ENCODE data around the gene HOXD4. TPM values are rescaled to one million over a fixed set of nuclear protein-coding genes. Genes with fewer than 3 reads are reported as not detected.

HOXD4 gene
- total RNA-seq = 4.1 TPM
- long read RNA-seq, partial matches to known transcripts = 0 of 1 reads
- long read RNA-seq, other reads (novel, unspliced or antisense) = 0 of 1 reads

DNA sequence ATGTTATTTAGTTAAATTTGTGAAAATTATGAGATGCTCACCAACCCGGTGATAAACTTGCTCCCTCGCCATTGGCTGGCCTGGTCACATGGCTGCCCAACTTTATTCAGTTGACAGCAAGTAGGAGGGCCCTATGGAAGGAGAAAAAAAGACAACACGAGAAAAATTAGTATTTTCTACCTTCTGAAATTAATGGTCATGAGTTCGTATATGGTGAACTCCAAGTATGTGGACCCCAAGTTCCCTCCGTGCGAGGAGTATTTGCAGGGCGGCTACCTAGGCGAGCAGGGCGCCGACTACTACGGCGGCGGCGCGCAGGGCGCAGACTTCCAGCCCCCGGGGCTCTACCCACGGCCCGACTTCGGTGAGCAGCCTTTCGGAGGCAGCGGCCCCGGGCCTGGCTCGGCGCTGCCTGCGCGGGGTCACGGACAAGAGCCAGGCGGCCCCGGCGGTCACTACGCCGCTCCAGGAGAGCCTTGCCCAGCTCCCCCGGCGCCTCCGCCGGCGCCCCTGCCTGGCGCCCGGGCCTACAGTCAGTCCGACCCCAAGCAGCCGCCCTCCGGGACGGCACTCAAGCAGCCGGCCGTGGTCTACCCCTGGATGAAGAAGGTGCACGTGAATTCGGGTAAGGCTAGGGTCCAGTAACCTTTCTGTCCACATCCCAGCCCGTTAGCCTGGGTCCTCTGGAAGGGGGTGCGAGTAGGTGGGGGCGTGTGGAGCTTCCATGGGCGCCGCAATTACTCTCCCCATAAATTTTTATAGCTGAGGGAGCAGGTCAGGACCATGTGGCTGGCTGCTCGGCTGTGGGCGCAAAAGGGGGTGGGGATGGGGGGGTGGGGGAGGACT lies at the start of gene HOXD4:
HOXD4 (plus strand) TSS at position 109 of the 846 bp plus-strand sequence; CDS start at position 193, 84 bp downstream.
- peak; percentile 73 for DNase-seq (ENCODE audit: low spot score)

DNA sequence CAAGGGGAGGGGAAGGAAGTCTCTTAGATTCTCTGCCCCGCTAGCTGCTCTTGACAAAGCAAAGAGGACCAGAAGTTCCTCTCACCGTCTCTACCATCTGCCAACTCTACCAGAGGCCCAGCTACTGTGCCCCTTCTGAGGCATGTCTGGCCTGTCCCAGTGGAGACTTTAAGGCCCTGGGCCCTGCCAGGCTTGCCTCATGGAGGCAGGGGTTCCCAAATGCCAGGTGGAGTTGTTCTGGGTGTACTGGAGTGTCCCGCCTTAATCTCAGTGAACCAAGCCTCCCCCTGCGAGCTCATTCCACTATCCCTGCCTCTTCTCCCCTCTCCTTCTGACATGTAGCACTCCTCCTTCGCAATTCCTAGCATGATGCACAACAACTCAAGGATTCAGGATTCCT lies 49.5 kb upstream of the HOXD4 start:
- no peak for DNase-seq (ENCODE audit: low spot score)

DNA sequence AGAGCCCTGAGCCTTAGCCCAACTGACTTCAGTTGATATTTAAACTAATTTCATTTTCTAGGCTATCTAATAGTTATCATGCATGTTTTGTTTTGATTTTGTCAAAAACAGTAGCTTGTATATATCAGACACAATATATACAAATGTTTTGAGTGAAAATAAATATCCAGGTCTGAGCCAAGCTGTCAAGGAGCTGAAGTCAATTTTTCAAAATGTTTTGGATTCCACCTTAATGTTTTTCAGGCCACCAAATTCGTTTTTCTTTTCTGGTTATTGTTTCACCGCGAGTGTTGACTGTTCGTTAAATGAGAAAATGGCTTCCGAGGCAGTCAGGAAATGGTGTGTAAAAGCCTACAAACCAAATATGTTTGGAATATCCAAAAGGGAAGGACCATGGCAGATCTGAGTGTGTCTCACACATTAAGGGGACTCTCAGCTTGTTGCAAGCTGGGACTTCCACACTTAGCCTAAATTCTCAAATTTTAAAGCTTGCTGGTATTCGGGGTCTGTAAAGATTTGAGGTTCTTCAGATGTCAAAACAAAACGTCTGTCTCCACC lies 49.0 kb upstream of the HOXD4 start:
- no peak for DNase-seq (ENCODE audit: low spot score)

DNA sequence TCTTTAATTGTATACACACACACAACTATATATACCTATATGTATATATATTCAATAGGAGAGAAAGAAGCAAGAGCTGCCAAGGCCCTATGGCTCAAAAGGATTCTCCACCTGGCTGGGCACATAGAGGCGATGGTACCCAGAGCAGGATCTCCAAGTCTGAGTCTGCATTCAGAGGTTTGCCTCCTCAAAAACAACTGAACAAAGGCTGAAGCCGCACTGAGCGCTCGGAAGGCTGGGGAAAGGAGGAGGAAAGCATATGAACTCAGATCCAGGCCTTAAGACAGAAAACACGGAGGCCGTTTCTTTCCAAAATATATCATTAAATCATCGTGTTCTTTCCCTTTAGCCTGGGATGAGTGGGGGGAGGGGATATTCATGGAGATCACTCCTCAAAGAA lies 48.2 kb upstream of the HOXD4 start:
- no peak for DNase-seq (ENCODE audit: low spot score)

DNA sequence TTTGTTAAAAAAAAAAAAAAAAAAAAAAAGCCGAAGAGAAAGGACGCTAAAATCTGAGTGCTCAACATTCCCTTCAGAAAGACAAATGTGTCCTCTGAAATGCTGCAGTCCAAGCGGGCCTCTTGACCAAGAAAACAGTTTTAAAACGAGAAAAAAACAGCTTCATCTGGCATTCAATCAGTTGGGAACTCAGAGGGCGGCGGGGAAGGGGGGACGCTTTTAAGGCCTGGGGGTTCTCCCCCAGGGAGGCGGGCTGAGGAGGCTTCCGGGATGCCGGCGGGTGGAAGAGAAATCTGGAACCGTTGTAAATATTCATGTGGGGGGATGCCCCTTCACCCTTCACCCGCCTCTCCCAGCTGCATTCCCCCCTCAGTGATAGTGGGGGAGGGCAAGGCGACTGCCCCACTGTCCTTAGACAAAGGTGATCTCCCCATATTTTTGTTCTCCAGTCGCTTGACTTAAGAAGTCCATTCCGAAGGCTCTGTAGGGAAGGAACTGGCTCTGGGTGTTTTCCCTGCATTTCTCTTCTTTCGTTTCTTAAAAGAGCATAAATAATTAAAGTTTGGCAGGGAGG lies 47.5 kb upstream of the HOXD4 start:
- no peak for DNase-seq (ENCODE audit: low spot score)

DNA sequence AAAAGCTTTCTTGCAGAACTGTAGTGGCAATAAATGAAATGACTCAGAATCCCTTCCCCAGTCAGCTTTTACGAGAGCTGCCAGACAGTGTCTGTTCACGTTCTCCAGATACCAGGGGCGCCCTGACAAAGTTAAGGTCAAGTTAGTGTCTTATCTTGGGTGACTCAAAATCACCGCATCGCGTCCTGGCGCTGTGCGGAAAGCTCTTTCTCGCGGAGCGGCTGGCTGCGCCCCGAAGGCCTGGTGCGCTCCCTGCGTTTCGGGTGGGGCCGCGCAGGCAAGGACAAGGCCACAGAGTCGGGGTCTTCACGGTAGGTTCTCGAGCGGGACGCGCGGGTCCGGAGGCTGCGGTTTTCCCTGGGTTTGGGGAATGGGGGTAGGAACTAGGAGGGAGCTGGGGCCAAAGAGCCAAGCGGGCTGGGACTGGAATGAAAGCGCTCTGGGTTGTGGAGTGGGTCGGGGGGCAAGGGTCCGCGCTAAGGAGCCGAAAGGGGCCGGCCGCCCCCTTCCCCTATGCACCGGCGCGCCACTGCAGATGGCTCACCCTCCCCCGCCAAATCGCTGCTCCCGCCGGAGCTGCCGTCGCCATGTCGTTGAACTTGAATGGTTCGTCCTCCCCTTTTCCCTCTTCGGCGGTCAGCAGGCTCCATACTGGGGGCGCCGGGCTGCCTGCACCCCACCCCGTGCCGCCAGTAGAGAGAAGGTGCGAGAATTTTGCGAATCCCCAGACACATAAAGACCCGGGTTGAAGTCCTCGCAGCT lies 46.9 kb upstream of the HOXD4 start:
- DNase-seq (ENCODE audit: low spot score) = peak; percentile 89

DNA sequence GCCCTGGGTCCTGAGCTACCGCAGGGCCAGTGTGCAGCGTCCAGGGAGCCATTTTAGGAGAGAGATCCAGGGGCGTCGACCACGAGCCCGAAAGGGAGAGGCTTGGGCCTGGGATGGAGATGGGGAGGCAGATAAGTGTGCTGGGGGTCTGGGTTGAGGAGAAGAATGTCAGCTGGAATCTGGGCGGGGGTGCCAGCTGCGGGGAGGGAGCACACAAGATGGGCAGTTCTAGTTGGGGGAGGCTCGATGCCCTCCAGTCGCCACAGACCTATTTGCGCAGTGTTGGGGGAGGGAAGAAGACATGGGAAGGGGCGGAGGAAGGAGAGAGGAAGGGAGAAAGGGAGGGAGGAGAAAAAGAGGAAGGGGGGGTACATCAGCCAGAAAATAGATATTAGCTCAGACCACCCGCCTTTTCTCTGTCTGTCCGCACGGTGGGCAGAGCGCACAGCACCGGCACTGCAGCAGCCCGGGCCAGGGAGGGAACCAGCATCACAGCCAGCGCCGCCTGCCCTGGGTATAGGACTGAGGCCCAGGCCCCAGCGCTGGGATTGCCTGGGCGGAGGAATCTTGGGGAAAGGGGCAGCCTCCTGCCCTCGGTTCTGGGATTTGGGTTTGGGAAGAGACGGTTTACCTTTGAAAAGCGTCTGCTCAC lies 46.1 kb upstream of the HOXD4 start:
- DNase-seq (ENCODE audit: low spot score) = no peak

DNA sequence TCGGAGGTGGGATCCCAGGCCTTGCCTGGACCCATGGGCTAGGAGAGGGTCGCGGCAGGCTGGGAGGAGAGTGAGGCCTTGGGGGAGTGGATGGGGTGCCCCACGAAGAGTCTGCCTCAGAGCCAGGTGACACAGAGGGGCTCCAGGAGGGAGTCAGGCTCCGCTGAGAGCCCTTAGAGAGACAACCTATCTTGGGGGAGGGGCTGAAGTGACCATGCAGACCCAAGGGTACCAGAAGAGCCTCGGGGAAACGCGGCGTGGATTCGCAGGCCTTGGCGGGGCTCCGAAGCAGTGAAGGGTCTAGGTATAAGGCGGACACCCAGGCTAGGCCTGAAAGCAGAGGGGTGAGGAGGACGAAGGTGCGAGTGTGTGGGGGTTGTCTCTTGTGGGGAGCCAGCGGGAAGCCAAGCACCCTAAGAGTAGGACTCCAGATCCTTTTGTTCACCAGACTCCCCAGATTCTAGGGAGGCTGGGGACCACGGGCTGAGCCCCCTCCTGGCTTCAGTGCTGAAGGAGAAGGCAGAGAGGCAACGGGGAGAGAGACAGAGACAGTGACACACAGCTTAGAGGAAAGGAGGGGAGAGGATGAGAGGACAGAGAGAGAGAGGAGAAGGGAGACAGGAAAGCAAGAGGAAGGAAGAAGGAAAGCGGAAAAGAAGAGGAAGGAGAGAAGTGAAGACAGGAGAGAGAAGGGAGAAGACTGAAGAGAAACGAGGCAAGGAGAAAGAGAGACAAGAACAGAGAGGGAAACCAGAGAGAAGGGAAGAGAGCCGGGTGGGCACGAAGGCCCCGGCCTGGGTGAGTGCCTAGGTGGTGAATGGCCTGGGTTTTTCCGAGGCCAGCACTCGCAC lies 45.4 kb upstream of the HOXD4 start:
- DNase-seq (ENCODE audit: low spot score) = peak; percentile 83

DNA sequence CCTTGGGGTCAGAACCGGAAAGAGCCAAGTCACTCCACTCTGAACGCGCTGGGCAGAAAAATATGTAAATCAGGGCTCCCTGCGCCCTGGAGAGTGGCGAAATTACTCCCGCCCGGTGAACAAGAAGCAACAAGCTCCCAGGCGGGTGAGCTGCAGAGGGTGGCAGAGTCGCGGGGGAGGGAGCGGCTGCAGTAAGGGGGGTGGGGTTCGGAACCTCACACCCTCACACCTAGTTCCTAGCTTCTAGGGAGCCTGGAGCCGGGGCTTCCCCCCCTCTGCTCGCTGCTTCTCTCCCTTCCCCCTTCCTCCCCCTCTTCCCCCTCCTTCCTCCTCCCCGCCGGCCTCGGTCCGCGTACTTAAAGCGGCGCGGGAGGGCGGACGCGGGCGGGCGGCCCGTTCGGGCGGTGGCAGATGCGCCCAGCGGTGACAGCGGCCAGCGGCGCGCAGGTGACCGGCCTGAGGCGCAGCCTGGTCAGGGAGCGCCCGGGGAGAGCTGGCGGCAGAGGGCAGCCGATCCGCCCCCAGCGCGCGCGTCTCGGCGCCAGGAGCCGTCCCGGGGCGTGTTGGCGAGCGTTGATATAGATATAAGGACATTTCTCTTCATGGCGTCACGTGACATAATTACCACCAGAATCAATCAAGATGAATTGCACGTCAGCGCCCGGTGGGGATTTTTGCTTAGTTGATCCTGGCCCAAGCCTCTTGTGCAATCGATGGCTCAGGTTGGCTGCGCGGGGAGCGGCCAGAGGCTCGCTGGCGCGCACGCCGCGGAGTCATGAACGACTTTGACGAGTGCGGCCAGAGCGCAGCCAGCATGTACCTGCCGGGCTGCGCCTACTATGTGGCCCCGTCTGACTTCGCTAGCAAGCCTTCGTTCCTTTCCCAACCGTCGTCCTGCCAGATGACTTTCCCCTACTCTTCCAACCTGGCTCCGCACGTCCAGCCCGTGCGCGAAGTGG lies 44.5 kb upstream of the HOXD4 start, which contains the start of gene HOXD11:
HOXD11 (plus strand) TSS at position 700 of the 959 bp plus-strand sequence; CDS start at position 776, 76 bp downstream.
- peak; percentile 89 for DNase-seq (ENCODE audit: low spot score)

DNA sequence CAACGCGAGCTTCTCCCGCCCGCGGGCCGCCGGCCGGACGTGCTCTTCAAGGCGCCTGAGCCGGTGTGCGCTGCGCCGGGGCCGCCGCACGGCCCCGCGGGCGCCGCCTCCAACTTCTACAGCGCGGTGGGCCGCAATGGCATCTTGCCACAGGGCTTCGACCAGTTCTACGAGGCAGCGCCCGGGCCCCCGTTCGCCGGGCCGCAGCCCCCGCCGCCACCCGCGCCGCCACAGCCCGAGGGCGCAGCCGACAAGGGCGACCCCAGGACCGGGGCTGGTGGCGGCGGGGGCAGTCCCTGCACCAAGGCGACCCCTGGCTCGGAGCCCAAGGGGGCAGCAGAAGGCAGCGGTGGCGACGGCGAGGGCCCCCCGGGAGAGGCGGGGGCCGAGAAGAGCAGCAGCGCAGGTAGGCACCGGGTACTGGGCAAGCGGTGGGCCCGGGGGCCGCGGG lies 43.6 kb upstream of the HOXD4 start:
- DNase-seq (ENCODE audit: low spot score) = peak; percentile 85

DNA sequence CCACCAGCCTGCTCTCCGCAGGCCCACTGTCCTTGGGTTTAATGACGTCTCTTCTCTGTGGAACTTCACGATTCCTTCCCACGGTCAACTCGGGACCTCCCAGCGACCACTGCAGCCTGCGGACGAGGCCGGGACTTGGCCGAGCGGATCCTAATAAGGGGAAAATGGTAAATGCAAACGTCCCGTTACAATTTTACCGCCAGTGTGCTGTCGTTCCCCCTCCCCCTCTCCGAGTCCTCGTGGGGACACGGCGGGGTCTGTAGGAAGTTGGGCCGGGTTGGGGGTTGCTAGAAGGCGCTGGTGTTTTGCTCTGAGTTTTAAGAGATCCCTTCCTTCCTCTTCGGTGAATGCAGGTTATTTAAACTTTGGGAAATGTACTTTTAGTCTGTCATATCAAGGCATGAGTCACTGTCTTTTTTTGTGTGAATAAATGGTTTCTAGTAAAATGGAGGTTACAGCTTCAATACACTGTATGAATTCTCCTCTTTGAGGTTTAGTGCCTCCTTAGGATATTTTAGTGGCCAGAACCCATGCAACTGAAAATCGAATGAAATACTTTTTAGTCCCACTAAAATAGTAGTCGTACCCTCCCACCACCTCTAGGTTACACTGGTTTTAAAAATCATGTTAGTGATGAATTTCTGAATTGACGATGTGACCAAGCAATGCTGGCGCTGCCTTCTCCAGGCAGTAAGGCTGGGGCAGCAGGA lies 42.0 kb upstream of the HOXD4 start:
- DNase-seq (ENCODE audit: low spot score) = no peak

DNA sequence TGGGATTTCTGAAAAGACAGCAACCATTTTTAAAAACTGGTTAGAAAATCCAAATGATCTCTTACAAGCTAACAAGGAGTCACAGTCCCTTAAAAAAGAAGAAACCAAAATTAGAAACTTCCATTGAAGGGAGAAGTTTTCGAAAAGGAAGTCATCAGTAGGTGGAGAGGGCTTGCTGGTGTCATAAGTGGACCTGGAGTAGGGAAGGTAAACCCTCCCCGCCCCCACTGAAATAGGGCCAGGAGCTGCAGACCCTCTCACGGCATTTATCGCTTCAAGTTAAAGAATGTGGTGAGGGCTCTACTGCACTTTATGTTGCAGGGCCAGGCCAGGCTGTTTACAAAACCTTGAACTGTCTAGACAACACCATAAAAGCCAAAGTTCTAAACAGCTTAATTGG lies 41.4 kb upstream of the HOXD4 start:
- no peak for DNase-seq (ENCODE audit: low spot score)

DNA sequence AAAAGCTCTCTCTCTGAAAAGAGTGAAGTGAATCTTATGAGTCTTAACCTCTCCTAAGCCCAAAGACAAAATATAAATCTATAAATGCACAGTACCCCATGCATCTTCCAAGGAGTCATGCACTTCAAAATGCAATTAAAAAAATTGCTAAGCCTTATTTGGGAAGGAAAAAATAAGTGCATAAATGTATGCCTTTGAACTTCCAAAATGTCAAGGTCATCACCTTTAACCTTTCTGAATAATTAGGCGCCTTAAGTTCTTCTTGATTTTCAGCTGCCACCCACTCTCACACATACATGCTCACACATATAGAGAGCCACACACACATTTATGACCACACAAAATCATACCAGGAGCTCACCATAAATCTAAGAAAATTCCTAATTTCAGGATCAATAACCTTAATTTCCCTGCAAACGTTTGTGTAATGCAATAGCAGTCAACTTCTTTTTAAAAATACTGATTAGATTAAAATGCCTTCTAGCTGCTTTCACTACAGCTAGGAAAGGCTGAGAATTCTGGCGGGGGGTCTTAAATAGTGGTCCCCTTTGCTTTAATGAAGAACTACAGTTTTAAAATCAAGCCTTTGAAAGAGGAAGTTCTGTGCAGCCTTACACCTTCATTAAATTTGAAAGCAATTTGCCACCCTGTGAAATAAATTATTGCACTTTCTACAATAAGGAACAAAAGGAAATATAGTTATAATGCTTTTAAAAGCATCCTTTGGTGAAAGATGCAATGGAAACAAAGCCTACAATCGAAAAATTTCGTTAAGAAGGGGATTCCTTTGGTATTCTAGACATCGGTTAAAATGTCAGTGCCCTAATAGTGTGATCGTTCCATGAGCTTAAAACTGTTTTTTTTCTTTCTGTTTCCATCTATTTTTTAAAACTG lies 40.7 kb upstream of the HOXD4 start:
- no peak for DNase-seq (ENCODE audit: low spot score)

DNA sequence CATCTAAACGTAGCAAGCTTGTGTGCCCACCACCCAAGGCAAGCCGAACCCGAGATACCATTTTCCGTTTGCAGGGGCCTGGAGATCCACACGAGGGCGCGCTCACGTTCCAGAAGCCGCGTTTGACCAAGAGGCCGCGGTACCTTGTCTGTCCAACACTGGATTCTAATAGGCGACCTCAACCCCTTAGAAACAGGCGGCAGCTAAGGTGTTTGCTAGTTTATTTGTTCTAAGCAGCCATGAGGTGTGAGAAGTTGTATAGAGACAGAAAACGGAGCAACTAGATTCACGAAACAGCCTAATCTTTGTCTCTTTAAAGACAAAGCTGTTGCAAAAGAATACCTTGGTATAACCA lies 40.1 kb upstream of the HOXD4 start:
- DNase-seq (ENCODE audit: low spot score) = no peak

DNA sequence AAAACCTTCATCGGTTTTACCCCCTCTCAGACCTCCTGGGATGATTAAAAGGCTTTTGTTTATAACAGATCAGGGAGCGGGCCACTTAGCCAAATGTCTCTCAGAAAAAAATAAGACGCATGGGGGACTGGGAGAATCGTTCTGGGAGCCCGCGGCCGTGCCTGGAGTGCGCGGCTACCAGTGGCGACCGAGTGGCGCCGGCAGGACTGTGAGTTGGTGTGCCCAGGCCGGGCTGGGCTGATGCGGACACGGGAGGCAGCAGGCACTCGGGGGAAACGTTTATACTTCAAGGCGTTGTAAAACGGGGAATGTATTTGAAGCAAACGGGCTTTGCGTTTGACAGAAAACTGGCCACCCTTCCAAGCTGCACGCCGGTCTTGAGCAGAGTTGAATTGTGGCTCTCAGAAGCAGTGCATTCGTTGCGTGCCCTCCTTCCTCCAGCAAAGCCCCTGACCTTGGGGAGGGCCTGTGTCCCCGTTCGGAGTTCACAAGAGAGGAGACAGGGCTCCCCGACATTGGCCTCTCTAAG lies 39.4 kb upstream of the HOXD4 start:
- no peak for DNase-seq (ENCODE audit: low spot score)

DNA sequence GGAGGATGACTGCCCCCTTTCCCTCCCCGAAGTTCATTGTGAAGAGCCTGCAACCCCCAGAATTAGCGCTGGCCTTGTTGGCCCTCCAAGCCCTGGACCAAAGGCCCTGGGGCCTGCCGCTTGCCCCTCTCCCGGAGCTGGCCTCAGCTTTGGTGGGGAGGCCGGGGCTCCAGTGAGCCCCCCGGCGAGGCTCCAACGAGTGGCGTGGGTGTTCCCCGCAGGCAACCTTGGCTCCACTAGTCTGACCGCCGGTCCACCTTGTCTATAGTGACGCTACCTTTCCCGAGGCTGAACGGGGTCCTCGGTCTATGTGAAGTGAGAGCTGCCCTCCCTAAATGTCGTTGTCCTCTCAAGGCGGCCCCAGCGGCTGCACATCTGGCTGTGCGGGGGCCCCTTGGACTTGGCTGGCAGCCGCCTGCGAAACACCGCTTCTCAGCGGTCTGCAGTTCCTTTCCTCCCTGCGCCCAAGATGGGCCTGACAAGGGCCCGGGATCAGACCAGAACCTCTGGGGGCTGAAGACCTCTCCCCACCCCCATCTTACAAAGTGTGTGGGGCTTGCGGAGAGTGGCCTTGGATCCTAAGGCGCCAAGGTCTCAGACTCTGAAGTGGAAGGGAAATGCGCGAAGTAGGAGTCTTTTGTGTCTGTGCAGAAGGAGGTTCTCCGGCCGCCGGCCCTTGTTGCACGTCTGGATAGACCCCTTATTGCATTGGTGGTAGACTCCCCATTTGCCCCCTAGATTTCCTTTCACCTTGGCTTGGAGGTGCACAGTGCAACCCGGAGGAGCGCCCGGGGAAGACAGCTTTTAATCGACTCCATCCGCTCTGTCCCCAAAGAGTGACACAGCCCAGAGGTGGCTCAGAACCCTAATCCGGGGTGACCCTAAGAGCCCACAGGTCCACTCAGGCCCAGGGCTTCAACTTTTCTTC lies 38.7 kb upstream of the HOXD4 start:
- no peak for DNase-seq (ENCODE audit: low spot score)

All from mesenteric fat pad (tissue), 1 donor.